B cell (primary cell): ENCODE data around the gene UNC93B1. TPM values are rescaled to one million over a fixed set of nuclear protein-coding genes. Genes with fewer than 3 reads are reported as not detected.

Source experiments
- ATAC-seq: fragments of 200-7000 bp; cut with Tn5 transposase; one replicate; pipeline ENCODE4 v1.10.0; 2021; ENCODE audit warnings: low read depth, mild to moderate bottlenecking, moderate number of reproducible peaks, moderate library complexity
- CTCF ChIA-PET: fragments of 350-600 bp; sonication (Branson Sonifier 250); formaldehyde crosslinking; loops from one replicate; lab custom pipeline; 2021; ENCODE audit warnings: antibody characterized with exemption, inconsistent platforms; lab: Charles Lee
- POLR2A ChIA-PET: fragments of 350-600 bp; sonication (Branson Sonifier 250); formaldehyde crosslinking; loops from one replicate; lab custom pipeline; 2021; ENCODE audit warnings: antibody characterized with exemption; lab: Charles Lee
- DNase-seq: peaks from one replicate; pipeline ENCODE4 v3.0.0; 2013
- H2AFZ ChIP-seq: 2 replicates; pipeline ENCODE4 v1.6.1; 2012; ENCODE audit warnings: mild to moderate bottlenecking, low read depth, low read length; ENCODE audit not compliant: insufficient read depth, poor library complexity, severe bottlenecking
- H3K27ac ChIP-seq, 2 donors: 1 replicate in 1 of 2; 2 replicates in 1 of 2; pipeline ENCODE4 v1.5.1; 2012 to 2013; ENCODE audit warnings: low read length in 2 of 2, mild to moderate bottlenecking in 2 of 2, moderate library complexity in 1 of 2
- H3K27me3 ChIP-seq, 4 experiments: fragments of 200-600 bp in 1 of 4; sonication (generic) in 1 of 4; replicated peaks in 1 of 4; 1 replicate in 2 of 4; 2 replicates in 2 of 4; pipeline versions ENCODE4 v1.6.1 to v1.7.0; 2013 to 2016; ENCODE audit warnings: low read length in 3 of 4, mild to moderate bottlenecking in 2 of 4, mixed read lengths in 1 of 4, moderate library complexity in 1 of 4; ENCODE audit not compliant: insufficient read depth in 4 of 4, control insufficient read depth in 3 of 4; ENCODE audit errors: control extremely low read depth in 1 of 4
- H3K36me3 ChIP-seq, 2 experiments: replicated peaks in 1 of 2; 1 replicate in 1 of 2; 2 replicates in 1 of 2; pipeline versions ENCODE4 v1.6.1 to v1.7.1; 2013; ENCODE audit warnings: low read length in 1 of 2; ENCODE audit not compliant: insufficient read depth in 2 of 2, control insufficient read depth in 1 of 2; ENCODE audit errors: control extremely low read depth in 1 of 2, extremely low read depth in 1 of 2
- H3K4me1 ChIP-seq, 2 donors: fragments of 200-600 bp in 1 of 2; sonication (generic) in 1 of 2; 1 replicate in 1 of 2; 2 replicates in 1 of 2; pipeline versions ENCODE4 v1.5.1 to v1.6.1; 2013 to 2017; ENCODE audit warnings: low read length in 2 of 2; ENCODE audit not compliant: control insufficient read depth in 2 of 2, insufficient read depth in 2 of 2
- H3K4me2 ChIP-seq: replicated peaks from 2 replicates; pipeline ENCODE3; 2012; ENCODE audit warnings: mild to moderate bottlenecking, low read depth, low read length; ENCODE audit not compliant: poor library complexity, severe bottlenecking
- H3K4me3 ChIP-seq, 5 experiments: fragments of 200-600 bp in 1 of 5; sonication (generic) in 1 of 5; 1 replicate in 3 of 5; 2 replicates in 2 of 5; pipeline versions ENCODE4 v1.5.1 to v1.7.0; 2011 to 2016; ENCODE audit warnings: low read length in 4 of 5, mild to moderate bottlenecking in 4 of 5, low read depth in 2 of 5, control low read depth in 1 of 5, moderate library complexity in 1 of 5; ENCODE audit not compliant: insufficient read depth in 1 of 5; ENCODE audit errors: control extremely low read depth in 1 of 5, extremely low read depth in 1 of 5
- H3K79me2 ChIP-seq: fragments of 200-600 bp; sonication (generic); one replicate; pipeline ENCODE4 v1.6.0; 2016; ENCODE audit warnings: low read length; ENCODE audit not compliant: control insufficient read depth, insufficient read depth
- H3K9ac ChIP-seq: fragments of 200-600 bp; sonication (generic); 2 replicates; pipeline ENCODE4 v1.6.1; 2017; ENCODE audit warnings: mild to moderate bottlenecking, low read length, moderate library complexity
- H3K9me3 ChIP-seq, 3 donors: one replicate each; pipeline versions ENCODE4 v1.6.1 to v1.7.1; 2013; ENCODE audit warnings: low read length in 2 of 3; ENCODE audit not compliant: control insufficient read depth in 2 of 3, insufficient read depth in 1 of 3; ENCODE audit errors: control extremely low read depth in 1 of 3
- H4K20me1 ChIP-seq: 2 replicates; pipeline ENCODE4 v1.6.0; 2012; ENCODE audit warnings: mild to moderate bottlenecking, low read length; ENCODE audit not compliant: insufficient read depth, control insufficient read depth, poor library complexity, severe bottlenecking
- H3K27ac Mint-ChIP-seq: one replicate; pipeline ENCODE4 v1.8.0; 2021; ENCODE audit warnings: mixed read lengths
- H3K27me3 Mint-ChIP-seq: one replicate; pipeline ENCODE4 v1.8.0; 2021; ENCODE audit warnings: mixed read lengths
- H3K4me1 Mint-ChIP-seq: one replicate; pipeline ENCODE4 v1.8.0; 2021; ENCODE audit warnings: mixed read lengths
- H3K4me3 Mint-ChIP-seq: one replicate; pipeline ENCODE4 v1.8.0; 2021; ENCODE audit warnings: mixed read lengths
- H3K9me3 Mint-ChIP-seq: one replicate; pipeline ENCODE4 v1.8.0; 2022; ENCODE audit warnings: mixed read lengths; ENCODE audit not compliant: insufficient read depth
- CTCF ChIP-seq: fragments of 200-600 bp; IDR thresholded peaks from one replicate; pipeline ENCODE4 v1.8.0; 2022; ENCODE audit warnings: antibody characterized with exemption, mild to moderate bottlenecking
- EZH2 ChIP-seq: IDR thresholded peaks from 2 replicates; pipeline ENCODE4 v1.6.1; 2012; ENCODE audit warnings: borderline replicate concordance, low read depth, mild to moderate bottlenecking, moderate library complexity, low read length; ENCODE audit not compliant: insufficient read depth, poor library complexity, severe bottlenecking
- WGBS: methylation state at CpG from one replicate; pipeline ENCODE4 v1.1.5; 2013; ENCODE audit warnings: missing lambda C conversion rate; ENCODE audit not compliant: insufficient coverage; 5-methylcytosine and 5-hydroxymethylcytosine counted together
- intact Hi-C: fragments of 100-400 bp; cut with micrococcal nuclease; formaldehyde crosslinking; loops from one replicate; pipeline ENCODE4 v1.10.0; 2022
- polyA plus RNA-seq: library from polyadenylated mRNA; depleted of rRNA; stranded (reverse); fragments of >200 nt; gene quantifications from 2 replicates; pipeline ENCODE4 v1.2.3, GENCODE V29; 2012
- total RNA-seq, 2 donors: library from RNA; stranded (reverse); fragments of 120-200 nt in 1 of 2; gene quantifications; 1 replicate in 1 of 2; 2 replicates in 1 of 2; pipeline versions ENCODE4 v1.2.3 to v1.2.4, GENCODE V29; 2013 to 2022

Gene UNC93B1
- total and polyA plus RNA-seq, 2 donors (not counting 1 experiment from before 2014, with no cell fraction given): 114 to 308 TPM

- H4K20me1 ChIP-seq: peaks cover 33% of the 10 kb centered on the region
Observed at GRCh38 chr11:68044145-68044813, 40.4 kb upstream of the UNC93B1 start.

More at GRCh38 chr11:68044145-68044813, 40.4 kb upstream of the UNC93B1 start:
- H3K4me2 ChIP-seq: no peak overlapping the region
- peaks cover 18 to 25% of the 10 kb centered on the region in 2 donors for H3K4me1 ChIP-seq
- H3K27ac ChIP-seq: no peak overlapping the region
- TF ChIP-seq EZH2 (no peak), CTCF (no peak)
- intact Hi-C loops: no loop called here
- no peak overlapping the region for H3K4me3 ChIP-seq
- no peak for ATAC-seq
- CTCF ChIA-PET: no interaction called here
- H3K79me2 ChIP-seq: peaks cover 26% of the 10 kb centered on the region
- H3K27me3 ChIP-seq: no peaks in the 10 kb centered on the region
- H2AFZ ChIP-seq: no peak overlapping the region
- POLR2A ChIA-PET: no interaction called here
- no peak overlapping the region for H3K27ac Mint-ChIP-seq
- H3K9ac ChIP-seq: no peak overlapping the region
- peaks cover 0 to 52% of the 10 kb centered on the region in 2 experiments for H3K36me3 ChIP-seq
- 95% methylated on average over 22 of the region's 24 CpGs for WGBS
- no peaks in the 10 kb centered on the region for H3K27me3 Mint-ChIP-seq
- no peaks in the 10 kb centered on the region for H3K9me3 ChIP-seq
- DNase-seq: peak; percentile 10
- H3K9me3 Mint-ChIP-seq: no peaks in the 10 kb centered on the region
- peaks cover 19% of the 10 kb centered on the region for H3K4me1 Mint-ChIP-seq
- H3K4me3 Mint-ChIP-seq: no peak overlapping the region
